GM19238 (cell line): Measurements from ENCODE around the gene PIGU.

Experiments
- DNase-seq: peaks from one replicate; pipeline ENCODE4 v3.0.0; 2011; ENCODE audit warnings: low spot score; ENCODE audit not compliant: insufficient read length

The PIGU gene

DNA sequence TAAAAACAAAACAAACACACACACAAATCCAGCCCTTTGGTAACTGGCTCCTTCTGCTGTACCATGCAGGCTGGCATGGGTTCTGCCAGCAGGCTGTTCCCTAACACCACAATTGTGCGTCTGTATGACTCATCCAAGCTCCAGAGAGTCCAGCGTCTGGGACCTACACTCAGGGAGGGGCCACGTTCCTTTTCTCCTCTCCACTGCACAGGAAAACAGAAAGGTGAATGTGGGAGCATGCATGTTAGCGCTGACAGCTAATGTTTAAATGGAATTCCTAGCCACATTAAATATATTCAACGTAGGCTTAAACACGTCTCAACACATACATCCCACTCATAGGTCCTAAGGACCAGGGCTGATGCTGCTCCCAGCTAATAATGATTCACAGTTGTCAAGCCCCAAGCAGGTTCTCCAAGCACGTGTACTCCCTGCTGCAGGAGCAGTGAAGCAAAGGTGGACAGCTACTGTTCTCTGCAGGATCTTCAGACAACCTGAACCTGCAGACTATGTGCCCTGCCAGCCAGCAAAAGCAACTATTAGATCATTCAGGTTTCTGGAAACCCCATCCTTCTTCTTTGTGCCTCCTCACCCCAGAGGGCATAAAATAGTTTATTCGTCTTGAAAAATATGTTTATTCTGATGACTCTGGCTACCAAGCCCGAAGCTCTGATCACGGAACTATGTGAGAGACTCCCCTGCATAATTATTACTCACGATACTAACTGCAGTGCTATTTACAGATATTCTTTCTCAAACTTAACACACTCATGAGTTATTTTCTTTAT is 97.5 kb downstream of the PIGU start:
- no peak for DNase-seq

DNA sequence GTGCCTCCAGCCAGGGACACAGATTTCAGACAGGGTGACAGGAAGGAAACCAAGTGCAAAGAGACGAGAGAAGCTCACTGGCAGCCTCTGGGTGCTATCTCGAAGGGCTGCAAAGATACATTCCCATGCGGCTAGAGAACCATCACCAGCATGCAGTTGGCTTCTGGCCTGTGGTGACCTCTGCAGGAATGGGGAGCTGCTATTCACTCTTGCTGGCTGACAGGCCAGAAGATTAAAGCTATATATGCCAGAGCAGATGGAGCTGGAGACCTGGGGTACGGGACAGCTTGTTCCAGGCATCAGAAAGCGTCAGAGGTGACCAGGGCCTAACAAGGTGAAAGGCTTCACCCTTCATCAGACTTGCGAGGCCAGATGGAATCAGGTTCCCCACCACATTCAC is 98.4 kb downstream of the PIGU start:
- DNase-seq, result no peak

DNA sequence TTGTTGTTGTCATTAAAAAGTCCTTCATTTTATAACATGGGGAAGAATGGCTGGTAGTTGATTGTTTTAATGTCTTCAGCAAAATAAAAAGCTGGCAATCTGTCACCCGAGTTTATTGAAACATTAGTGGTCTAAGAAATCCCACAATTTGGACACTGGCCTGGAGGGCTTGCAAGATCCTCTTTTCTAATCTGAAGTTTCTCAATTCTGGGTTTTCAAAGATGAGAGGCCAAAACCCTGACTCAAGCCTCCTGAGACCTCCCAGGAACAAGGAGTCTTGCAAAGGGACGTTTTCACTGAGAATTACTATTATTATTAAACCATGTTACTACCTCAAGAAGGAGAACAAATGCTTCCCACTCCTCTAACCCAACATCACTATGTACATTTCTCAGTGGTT is 98.9 kb downstream of the PIGU start:
- no peak for DNase-seq

DNA sequence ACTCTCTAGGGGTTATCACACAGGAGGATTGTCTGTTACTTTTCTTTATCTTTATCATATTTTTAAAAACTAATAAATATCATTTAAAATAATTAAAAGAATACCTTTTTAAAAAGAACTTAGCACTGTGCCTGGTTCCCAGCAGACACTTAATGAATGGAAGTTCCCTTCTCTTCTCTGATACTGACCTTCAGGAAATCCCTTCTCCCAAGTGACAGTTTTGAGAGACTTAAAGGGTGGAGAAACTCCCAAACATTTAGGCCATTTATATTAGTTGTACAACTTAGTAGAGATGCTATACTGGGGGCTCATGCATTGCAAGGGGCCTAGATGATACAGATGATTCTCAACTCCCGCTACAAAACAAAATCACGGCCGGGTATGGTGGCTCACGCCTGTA is 99.8 kb downstream of the PIGU start:
- no peak for DNase-seq

DNA sequence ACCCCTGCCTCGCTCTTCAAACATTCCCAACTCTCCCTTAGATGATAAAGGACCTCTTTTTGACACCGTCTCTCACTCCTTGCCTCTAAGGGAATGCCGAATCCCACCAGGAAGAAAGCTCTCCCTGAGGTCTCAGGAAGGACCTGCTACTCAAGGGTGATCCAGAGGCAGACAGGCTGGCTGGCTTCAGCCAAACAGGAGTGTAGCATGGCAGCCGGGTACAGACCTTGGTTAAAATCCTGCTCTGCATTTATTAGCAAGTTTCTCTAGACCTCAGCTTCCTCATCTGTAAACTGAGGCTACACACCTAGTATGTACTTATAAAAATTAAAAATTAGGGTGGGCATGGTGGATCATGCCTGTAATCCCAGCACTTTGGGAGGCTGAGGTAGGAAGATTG is 101.1 kb downstream of the PIGU start:
- DNase-seq, result no peak

DNA sequence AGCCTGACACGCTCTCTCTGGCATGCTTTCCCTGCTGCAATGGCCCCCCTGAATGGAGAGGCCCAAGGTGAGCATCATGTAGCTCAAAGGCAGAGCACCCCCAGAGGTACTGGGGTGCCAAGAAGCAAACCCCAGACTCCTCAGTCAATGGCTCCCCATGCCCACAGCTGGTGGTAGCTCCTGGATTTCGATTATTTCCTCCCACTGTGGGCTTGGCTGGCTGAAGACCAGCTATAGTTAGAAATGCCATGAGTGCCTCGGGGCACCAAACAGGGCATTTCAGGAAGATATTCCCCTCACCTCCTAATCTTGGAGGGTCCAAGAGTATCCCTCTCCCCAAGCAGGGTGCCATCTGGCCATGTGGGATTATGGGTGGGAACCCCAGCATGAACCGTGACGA is 101.6 kb downstream of the PIGU start:
- no peak for DNase-seq

DNA sequence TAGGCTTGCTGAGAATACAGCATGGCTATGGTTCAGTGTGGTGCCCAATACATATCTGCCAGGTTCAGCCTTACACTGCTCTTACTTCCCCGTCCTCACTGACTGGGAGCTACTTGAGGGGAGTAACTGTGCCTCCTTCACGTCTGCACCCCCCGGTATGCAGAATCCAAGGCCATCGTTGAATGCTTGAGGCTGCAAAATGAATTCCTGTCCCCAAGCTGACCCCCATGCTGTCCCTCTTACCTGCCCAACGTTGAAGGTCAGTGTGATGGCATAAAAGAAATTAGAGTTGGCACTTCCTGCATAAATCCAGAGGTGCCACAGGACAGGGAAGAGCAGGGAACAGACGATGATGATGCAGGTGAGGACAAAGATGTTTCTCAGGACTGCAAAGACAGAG is 102.0 kb downstream of the PIGU start:
- DNase-seq, result no peak

DNA sequence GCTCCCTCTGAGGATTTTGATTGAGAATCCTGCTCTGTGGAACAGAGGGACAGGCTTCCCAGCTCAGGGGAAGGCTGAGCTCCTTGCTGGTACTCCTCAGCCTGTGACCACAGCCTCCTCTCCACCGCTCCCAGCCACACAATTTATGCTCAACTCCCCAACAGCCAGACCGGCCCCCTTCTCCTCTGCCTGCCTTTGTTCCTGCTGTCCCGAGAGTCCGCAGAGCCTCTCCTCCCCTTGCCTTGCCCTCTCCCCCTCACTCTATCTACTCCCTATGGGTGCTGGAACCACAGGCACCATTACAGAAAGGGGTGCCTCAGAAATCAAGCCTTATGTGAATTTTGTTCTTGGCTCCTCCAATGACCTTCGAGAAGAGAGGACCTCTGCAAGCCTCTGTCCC is 102.5 kb downstream of the PIGU start:
- DNase-seq, result no peak

DNA sequence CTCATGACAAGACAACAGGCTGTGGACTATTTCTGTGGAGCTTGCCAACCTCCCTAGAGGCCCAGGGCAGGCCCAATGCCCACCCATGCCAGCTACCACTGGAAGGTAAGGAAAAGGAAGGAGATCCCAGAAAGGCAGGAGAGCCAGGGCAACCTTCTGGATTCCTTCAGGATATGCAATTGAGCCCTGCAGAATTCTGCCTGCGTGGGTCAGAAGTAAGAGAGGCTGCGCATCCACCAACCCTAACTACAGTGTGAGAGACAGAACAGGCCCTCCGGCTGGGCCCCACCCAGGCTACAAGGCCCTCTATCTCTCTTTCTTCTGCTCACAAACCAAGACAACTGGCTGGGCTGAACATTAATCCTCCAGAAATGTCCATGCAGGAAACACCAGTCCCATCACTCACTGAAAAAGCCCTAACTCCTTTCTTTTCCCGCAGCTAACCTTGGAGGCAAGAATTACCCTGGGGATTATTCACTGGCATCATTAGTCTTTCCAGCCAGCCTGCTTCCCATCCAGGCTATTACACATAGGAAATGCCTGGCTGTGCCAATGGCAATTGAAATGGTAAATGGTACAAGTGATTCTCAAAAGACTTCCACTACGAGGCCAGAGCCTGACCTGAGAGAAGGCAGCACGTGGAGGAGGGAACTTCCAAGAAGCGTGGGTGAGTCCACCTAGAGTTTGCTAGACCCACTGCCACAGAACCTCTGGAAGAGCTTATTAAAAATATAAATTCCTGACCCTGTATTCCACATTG is 103.2 kb downstream of the PIGU start:
- DNase-seq, result no peak

DNA sequence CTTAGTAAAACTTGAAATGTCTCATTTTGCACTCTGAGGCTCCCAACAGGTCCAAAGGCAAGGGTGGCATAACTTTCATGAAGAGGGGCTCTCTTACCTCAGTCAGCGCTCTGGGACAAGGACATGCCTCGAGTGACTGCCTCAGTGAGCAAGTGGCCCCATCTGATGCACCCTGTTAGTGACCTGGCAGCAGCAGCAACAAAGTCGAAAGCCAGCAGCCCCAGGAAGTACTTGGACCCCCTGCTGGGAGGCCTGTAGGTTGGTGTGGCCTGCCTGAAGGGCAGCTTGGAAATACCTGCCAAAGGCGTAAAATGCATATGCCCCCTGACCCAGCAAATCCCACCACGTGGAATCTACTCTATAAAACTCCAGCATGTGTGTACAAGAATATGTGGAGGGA is 105.1 kb downstream of the PIGU start:
- DNase-seq, result no peak

DNA sequence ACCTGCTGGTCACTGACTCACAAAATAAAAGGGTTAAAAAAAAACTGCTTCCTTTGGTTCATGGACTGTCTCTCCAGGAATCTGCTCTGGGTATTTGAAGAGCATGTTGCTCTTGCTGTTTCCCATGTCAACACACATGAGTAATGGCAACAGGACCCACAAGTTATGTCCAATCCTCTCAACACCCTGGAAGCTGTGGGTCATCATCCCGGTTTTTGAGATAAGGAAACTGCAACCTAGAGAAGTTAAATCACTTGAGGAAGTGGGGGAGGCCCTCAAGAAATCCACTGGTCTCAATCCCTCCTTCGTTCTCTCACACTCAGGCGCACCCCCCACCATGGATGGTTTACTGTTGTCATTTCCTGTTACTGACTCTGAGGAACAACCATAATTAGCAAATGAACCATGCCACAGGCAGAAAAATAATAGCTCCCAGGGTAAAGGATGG is 106.0 kb downstream of the PIGU start:
- no peak for DNase-seq

DNA sequence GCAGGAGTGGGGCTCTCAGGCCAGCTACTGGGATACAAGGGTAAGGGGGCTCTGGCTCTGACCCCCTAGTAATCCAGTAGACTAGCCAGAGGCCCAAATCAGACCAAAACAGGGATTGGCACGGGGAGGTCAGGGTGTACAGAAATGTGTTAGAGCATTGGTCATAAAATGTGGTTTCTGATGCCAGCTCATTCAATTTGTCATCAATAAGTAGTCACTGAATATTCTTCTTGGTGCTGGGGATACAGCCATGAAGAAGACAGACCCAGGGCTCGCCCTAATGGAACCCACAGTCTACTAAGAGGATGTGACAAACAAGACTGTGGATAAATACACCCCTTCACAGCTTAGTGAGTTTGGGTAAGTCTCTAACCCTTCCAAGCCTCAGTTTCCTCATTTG is 107.3 kb downstream of the PIGU start:
- no peak for DNase-seq

DNA sequence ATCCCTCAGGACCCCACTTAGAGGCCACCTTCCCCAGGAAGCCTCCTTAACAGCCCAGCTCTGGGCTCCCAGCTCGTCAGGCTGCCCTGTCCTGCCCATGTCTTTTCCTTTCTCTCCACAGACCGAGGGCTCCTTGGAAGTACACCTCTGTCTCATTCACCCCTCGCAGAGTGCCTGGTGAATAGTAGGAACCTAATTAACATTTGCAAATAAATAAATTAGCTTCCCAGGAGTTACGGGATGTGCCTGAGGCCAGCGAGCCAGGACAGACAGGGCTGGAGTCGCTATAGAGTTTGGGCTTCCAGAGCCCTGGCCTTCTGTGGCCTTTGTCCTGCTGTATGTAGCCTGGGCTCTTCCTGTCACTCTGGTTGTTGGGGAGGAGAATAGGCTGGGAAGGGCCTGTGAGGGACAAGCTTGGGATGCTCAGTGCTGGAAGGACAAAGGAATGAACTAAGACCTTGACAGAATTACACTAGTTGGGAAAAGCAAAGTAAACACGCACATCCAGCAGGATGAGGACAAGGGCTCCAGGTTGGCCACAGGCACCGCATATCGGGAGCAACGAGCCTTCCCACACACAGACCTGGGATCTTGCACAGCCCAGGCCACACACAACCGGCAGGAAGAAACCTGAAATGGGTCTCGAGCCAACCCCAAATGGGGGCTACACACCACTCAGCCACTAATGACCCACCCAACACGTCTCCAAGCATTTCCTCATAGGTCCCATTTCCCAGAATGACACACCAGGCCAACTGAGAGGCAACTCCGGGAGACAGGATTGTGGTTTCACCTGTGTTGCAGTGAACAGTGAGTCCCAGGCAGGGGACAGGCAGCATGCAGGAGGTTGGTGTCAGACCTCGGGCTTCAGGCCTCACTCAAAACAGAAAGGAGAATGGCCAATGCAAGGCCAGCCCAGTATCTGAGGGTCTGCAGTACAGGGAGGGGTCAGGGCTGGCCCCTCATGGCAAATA is 108.7 kb downstream of the PIGU start:
- DNase-seq, result no peak

DNA sequence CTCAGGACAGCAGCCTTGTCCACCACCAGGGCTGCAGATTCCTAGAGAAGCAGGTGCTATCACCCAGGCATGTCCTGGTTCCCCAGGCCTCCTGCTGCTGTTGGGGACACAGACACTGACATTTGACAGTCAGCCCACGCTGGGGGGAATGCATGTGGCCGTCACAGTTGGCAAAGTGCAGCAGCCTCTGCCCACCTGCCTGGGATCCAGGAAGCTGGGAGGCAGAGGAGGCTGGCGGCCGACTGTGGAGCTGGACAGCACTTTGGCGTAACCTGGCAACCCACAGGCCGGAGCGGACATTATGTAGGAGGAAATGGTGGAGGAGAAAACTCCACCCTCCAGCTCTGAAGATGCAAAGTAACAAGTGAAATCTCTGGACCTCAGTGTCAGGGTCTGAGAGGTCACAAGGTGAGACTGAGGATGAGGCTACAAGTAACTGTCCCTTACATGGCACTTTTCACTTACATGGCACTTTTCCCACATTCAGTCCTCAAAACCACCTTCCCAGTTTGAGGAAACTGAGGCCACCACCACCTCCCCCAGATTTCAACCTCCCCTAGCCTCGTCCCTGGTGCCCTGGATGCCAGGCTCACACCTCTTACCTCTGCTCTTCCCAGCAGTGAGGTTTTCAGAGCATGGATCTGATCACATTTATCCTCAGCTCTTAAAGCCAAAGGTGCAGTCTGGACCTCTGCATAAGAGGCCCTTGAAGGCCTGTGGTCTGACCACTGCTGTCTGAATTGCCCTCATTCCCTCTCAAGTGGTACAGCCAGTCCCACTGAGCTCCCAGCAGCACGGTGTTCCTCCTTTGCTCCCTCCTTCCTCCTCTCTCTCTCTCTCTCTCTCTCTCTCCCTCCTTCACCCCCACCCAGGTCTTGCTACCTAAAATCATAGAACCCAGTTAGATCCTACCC is 109.7 kb downstream of the PIGU start:
- DNase-seq, result no peak

DNA sequence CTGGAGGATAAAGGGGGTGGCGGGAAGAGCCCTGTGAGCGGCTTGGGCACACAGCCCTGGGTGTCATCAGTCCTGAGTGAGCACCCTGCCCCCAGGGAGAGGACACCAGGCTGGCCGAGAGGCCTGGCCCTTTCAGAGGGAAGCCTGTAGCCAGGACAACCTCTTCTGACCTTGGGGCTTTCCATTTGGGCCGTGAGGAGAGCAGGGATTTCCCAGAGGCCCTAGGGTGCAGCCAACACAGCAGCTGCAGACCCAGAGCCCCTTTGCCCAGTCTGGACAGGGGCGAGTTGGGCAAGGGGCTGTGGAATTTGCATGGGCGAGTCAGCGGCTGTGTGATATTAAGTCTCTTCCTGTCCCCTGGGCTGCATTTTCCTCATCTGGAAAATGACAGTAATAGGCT is 112.1 kb downstream of the PIGU start:
- no peak for DNase-seq

DNA sequence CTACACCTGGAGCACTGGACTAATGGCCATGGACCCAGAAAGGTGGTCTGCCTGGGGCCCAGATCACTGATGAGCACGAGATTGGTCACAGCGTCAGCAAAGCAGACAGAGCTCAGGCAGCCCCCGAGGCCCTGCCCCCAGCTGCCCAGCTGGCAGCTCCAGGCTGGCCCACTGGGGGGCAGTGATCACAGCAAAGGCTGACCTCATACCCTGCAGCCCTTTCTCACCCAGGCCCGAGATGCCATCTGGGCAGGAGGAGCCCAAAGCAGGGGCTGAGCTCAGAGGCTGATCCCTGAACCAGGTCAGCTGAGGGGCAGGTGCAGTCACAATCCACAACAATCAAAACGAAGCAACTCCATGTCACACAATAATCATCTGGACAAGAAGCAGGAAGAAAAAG is 114.3 kb downstream of the PIGU start:
- DNase-seq, result no peak

DNA sequence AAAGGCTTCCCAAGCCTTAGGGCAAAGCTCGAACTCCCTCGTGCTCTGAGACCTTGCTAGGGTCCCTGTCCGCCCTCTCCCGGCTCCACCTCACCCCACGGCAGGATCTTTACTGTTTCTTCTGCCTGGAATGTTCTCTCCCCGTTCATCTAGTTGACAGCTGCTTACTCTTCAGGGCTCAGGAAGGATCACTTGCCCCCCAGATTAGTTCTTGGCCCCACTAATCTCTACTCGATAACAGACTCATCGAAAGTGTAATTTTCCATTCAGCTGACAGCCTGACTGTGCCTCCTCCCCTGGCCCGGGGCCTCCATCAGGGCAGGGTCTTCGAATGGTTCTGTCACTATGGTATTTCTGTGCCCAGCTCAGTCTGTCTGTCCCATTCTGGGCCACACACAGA is 115.2 kb downstream of the PIGU start:
- DNase-seq, result no peak

DNA sequence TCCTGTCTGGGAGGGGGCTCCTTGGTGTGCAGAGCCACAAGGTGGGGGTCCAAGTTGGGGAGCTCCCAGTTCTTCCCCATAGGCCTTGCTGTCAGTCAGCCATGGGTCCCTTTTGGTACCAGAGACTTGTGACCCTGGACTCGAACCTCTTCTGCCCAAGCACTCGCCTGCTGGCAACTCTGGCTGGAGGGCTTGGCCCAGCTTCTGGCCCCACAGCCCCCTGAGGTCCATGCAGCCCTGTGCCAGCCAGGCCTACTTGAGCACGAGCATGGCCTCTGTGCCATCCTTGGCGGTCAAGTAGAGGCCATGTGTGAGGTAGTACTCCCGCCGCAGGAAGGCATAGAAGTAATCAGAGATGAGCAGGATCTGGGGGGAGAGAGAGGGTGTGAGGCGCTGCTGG is 116.3 kb downstream of the PIGU start:
- DNase-seq, result no peak

DNA sequence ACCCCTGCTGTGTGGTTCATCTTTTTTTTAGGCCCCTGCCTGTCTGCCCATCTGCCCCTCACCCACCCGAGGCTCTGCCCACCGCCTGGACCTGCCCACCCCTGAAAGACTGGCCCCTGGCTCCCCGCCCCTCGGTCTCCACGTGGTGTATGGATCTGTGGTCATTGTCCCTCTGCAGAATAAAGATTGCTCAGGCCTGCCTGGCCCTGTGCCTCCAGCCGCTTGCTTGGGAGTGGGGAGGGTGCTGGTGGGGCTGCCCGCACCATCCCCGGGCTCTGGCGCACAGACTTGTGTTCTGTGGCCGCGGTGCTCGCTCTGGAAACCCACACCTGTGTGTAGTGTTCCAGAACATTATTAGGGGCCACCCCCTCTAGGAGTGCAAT is 116.8 kb downstream of the PIGU start:
- DNase-seq, result no peak

DNA sequence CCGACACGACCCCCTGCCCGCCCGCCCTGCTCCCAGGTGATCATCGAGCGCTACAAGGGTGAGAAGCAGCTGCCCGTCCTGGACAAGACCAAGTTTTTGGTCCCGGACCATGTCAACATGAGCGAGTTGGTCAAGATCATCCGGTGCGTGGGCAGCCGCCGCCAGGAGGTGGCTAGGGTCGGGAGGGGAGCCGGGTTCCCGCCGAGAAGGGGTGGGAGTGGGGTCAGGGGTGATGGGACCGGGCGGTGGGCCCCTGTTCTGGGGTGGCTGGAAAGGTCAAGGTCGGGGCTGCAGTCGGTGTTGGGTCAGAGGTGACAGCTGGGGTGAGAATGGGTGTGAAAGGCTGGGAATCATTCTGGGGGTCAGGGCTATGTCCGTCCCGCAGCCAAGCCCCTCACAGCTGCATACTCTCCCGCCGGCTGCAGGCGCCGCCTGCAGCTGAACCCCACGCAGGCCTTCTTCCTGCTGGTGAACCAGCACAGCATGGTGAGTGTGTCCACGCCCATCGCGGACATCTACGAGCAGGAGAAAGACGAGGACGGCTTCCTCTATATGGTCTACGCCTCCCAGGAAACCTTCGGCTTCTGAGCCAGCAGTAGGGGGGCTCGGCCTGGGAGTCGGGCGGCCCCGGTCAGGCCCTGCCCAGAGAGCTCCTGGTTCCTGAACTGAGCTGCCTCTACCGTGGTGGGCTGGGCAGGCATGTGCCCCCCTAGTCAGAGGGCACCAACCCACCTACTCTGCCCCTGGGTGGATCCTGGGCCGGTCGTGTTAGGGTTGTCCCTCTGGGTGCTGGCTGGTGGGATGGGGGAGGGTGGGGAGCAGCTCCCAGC is 117.4 kb downstream of the PIGU start:
- DNase-seq, result no peak
